Pancreas (tissue), 10 donors: ENCODE results near the gene PCSK4. TPM values are rescaled to one million over a fixed set of nuclear protein-coding genes. Genes with fewer than 3 reads are reported as not detected.

Experiments
- ATAC-seq, 4 donors: fragments of 200-7000 bp; cut with Tn5 transposase; one replicate each; pipeline versions ENCODE4 v1.8.0 to v1.9.1; 2020; ENCODE audit warnings: mild to moderate bottlenecking in 4 of 4, moderate library complexity in 4 of 4
- DNase-seq, 6 donors: peaks; one replicate each; pipeline ENCODE4 v3.0.0-alpha.2; 2020
- FAIRE-seq: peaks from 2 replicates; lab custom pipeline; 2012; peaks lifted over from hg19 to GRCh38; lab: Jason Lieb, UNC
- H3K27ac ChIP-seq, 4 donors: fragments of 200-600 bp; sonication (generic); 1 replicate in 3 of 4; 2 replicates in 1 of 4; pipeline versions ENCODE4 v1.5.0 to v1.8.0; 2020
- H3K27me3 ChIP-seq, 4 donors: fragments of 200-600 bp; one replicate each; pipeline ENCODE4 v1.8.0; 2021
- H3K36me3 ChIP-seq, 3 donors: fragments of 200-600 bp; sonication (generic) in 1 of 3; one replicate each; pipeline versions ENCODE4 v1.5.0 to v1.8.0; 2020 to 2021
- H3K4me1 ChIP-seq, 3 donors: fragments of 200-600 bp; one replicate each; pipeline ENCODE4 v1.8.0; 2021
- H3K4me3 ChIP-seq, 4 donors: fragments of 200-600 bp; sonication (generic) in 2 of 4; one replicate each; pipeline versions ENCODE4 v1.5.0 to v1.8.0; 2020 to 2021
- H3K9me3 ChIP-seq, 4 donors: fragments of 200-600 bp; one replicate each; pipeline ENCODE4 v1.8.0; 2021
- CTCF ChIP-seq, 4 donors: fragments of 200-600 bp; sonication (generic) in 3 of 4; IDR thresholded peaks; one replicate each; pipeline versions ENCODE4 v1.5.0 to v1.8.0; 2021; ENCODE audit warnings: antibody characterized with exemption in 4 of 4
- WGBS, 2 donors: extraction: QIAGEN DNeasy Blood & Tissue Kit; methylation state at CpG; one replicate each; pipeline ENCODE4 v1.1.7; 2013; 5-methylcytosine and 5-hydroxymethylcytosine counted together
- intact Hi-C, 3 donors: fragments of 100-400 bp; cut with DNase I; formaldehyde crosslinking; loops; one replicate each; pipeline versions ENCODE4 v1.11.1 to v1.14.2; 2022
- polyA plus RNA-seq, 2 donors: library from polyadenylated mRNA; stranded (reverse); fragments of 200-250 nt; gene quantifications; one replicate each; pipeline ENCODE4 v1.2.3, GENCODE V29; 2013
- total RNA-seq, 6 donors: library from RNA; stranded (reverse); fragmentation: NEBNext Ultra II Directional in 4 of 6; extraction: Animal tissue kit (Norgen Biotek cat#: 25700) in 4 of 6; gene quantifications; one replicate each; pipeline versions ENCODE4 v1.2.1 to v1.2.4, GENCODE V29; 2021 to 2023
- donor health status: healthy with polysubstance abuse.
- donor health status: DM: no; HTN: no; CAD: no; lungs with moderate emphysema.
- donor health status: DM: no; HTN: no; CAD: no.
- donor health status: control.
- donor health status: control.
- donor health status: Bipolar disorder and iron deficiency.
- donor health status: DM: yes; HTN: yes; CAD: no.
- donor health status: DM: no; HTN: no; CAD: no.
- donor health status: DM: no; HTN: no; CAD: no.
- donor health status: DM: yes; HTN: yes; CAD: no.

Gene PCSK4
- total and polyA plus RNA-seq, 8 donors = 1.5 to 11.5 (median 2.4) TPM

DNA sequence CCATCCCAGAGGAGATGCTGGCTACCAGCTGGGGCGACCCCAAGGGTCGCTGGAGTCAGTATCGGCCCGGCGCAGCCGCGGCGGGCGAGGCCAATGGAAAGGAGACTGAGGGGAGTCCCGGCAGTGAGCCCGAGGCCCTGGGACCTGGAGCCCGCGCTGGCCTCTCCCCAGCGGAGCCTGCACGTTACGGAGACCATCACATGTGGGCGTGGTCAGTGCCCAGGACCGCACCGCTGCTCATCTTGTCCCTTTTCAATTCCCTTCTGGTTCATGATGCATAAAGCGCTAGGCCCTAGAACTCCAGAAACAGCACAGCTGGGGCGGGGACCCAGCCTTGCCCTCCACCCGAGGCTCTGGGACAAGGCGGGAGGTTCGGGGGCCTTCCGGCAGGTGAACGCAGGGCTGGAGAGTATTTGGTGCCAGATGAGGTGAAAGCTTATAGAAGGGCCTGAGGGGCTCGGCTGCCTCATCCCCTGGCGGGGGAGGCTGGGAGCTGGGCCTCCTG lies 19.1 kb downstream of the PCSK4 start:
- WGBS, 2 donors = 7 to 9% methylated on average over 28 of the region's 28 CpGs
- Histone ChIP-seq H3K36me3 (no peaks in the 10 kb centered on the region), H3K9me3 (no peaks in the 10 kb centered on the region), H3K4me3 (peak overlapping the region in 2 of 4 donors; percentile 26 to 45), H3K4me1 (peaks cover 16 to 35% (median 32%) of the 10 kb centered on the region in 3 donors), H3K27me3 (peaks cover 0 to 30% (median 5%) of the 10 kb centered on the region in 4 donors), H3K27ac (no peak overlapping the region)
- no peak for TF ChIP-seq CTCF (IDR thresholded peaks at IDR 0.05)
- intact Hi-C loops = no loop called here
- ATAC-seq (peak; percentile 11 to 38 (median 21)), FAIRE-seq (no peak), DNase-seq (peak in 2 of 6 donors; percentile 60 to 80)

- FAIRE-seq (no peak), DNase-seq (peak in 2 of 6 donors; percentile 65 to 73), ATAC-seq (peak; percentile 26 to 69 (median 46))
- no peak for TF ChIP-seq CTCF (IDR thresholded peaks at IDR 0.05)
- H3K9me3 ChIP-seq = no peaks in the 10 kb centered on the region
- WGBS, 2 donors = 1% methylated on average over 62 to 67 of the region's 67 CpGs
- H3K27me3 ChIP-seq = peaks cover 0 to 30% (median 5%) of the 10 kb centered on the region in 4 donors
- no peak overlapping the region for H3K27ac ChIP-seq
- peak overlapping the region in 2 of 4 donors; percentile 26 to 45 for H3K4me3 ChIP-seq
- H3K4me1 ChIP-seq = peaks cover 16 to 35% (median 35%) of the 10 kb centered on the region in 3 donors
- intact Hi-C loops = no loop called here
- H3K36me3 ChIP-seq = no peaks in the 10 kb centered on the region
These were observed 19.7 kb downstream of the PCSK4 start for GRCh38 chr19:1470305-1471009.

- Histone ChIP-seq H3K36me3 (no peaks in the 10 kb centered on the region), H3K4me1 (peaks cover 16 to 35% (median 35%) of the 10 kb centered on the region in 3 donors), H3K27ac (no peak overlapping the region), H3K9me3 (no peaks in the 10 kb centered on the region), H3K4me3 (peak overlapping the region in 2 of 4 donors; percentile 26 to 45), H3K27me3 (peaks cover 0 to 30% (median 5%) of the 10 kb centered on the region in 4 donors)
- intact Hi-C loops = no loop called here
- peak in 3 of 4 donors; percentile 7 to 13 (median 11) for ATAC-seq
- 4 to 5% methylated on average over 21 to 22 of the region's 22 CpGs for WGBS, 2 donors
- no peak for TF ChIP-seq CTCF (IDR thresholded peaks at IDR 0.05)
- no peak for FAIRE-seq
- DNase-seq = peak in 1 of 6 donors; percentile 79
These were observed 20.2 kb downstream of the PCSK4 start for GRCh38 chr19:1470055-1470304.

DNA sequence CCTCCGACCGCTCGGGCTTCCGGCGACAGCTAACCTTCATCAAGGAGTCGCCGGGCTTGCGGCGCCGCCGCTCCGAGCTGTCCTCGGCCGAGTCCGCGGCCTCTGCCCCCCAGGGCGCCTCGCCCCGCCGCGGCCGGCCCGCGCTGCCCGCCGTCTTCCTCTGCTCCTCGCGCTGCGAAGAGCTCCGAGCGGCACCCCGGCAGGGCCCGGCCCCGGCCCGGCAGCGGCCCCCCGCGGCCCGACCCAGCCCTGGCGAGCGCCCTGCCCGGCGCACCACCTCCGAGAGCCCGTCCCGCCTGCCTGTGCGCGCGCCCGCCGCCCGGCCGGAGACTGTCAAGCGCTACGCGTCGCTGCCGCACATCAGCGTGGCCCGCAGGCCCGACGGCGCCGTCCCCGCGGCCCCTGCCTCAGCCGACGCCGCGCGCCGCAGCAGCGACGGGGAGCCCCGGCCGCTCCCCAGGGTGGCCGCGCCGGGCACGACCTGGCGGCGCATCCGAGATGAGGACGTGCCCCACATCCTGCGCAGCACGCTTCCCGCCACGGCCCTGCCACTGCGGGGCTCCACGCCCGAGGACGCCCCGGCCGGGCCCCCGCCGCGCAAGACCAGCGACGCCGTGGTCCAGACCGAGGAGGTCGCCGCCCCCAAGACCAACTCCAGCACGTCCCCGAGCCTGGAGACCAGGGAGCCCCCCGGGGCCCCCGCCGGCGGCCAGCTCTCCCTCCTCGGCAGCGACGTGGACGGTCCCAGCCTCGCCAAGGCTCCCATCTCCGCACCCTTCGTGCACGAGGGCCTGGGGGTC lies 20.7 kb downstream of the PCSK4 start:
- FAIRE-seq (no peak), DNase-seq (peak in 3 of 6 donors; percentile 44 to 81 (median 67)), ATAC-seq (peak in 1 of 4 donors; percentile 6)
- peaks cover 16 to 35% (median 35%) of the 10 kb centered on the region in 3 donors for H3K4me1 ChIP-seq
- 1 to 3% methylated on average over 38 to 117 of the region's 117 CpGs for WGBS, 2 donors
- no peak for TF ChIP-seq CTCF (IDR thresholded peaks at IDR 0.05)
- peaks cover 0 to 30% (median 5%) of the 10 kb centered on the region in 4 donors for H3K27me3 ChIP-seq
- no peaks in the 10 kb centered on the region for H3K9me3 ChIP-seq
- no peak overlapping the region for H3K27ac ChIP-seq
- no peaks in the 10 kb centered on the region for H3K36me3 ChIP-seq
- peak overlapping the region in 2 of 4 donors; percentile 16 to 45 for H3K4me3 ChIP-seq
- intact Hi-C loops = no loop called here
